ENCODE results near the gene ADARB1. TPM values are rescaled to one million over a fixed set of nuclear protein-coding genes. Genes with fewer than 3 reads are reported as not detected.

Gene ADARB1
- total RNA-seq, 2 experiments from 2014 or later, result 27.5 to 28.6 TPM

GRCh38 chr21:45260191-45260825 lies 185.9 kb downstream of the ADARB1 start:
- Histone ChIP-seq H3K36me3 (ENCODE audit: insufficient read depth, low read length) (peaks cover 22% of the 10 kb centered on the region), H3K4me3 (ENCODE audit: low read length) (no peak overlapping the region), H3K9me3 (ENCODE audit: control insufficient read depth in 1 of 2, insufficient read depth in 1 of 2, low read length in 2 of 2) (no peaks in the 10 kb centered on the region), H3K27me3 (ENCODE audit: control insufficient read depth in 1 of 2, insufficient read depth in 2 of 2, low read length in 2 of 2) (peaks cover 0 to 4% of the 10 kb centered on the region in 2 experiments), H3K4me1 (ENCODE audit: insufficient read depth, low read length) (peaks cover 31% of the 10 kb centered on the region), H3K27ac (ENCODE audit: low read depth in 1 of 2, low read length in 2 of 2) (no peak overlapping the region)
- ATAC-seq (ENCODE audit: poor library complexity) (no peak), DNase-seq (no peak)
- CTCF ChIA-PET, result no interaction called here
- intact Hi-C loops (cut with DNase I, micrococcal nuclease), result loop anchor here in 1 of 2 experiments (5.0 kb wide), 1 partner anchor 38 kb away; no protein-coding TSS in a partner anchor
- Mint-ChIP-seq H3K36me3 (ENCODE audit: low read depth) (peaks cover 19% of the 10 kb centered on the region), H3K9me3 (no peaks in the 10 kb centered on the region), H3K27ac (no peak overlapping the region), H3K4me3 (no peak overlapping the region), H3K4me1 (ENCODE audit: low read depth) (no peaks in the 10 kb centered on the region), H3K27me3 (no peaks in the 10 kb centered on the region)
- no peak for TF ChIP-seq CTCF (IDR thresholded peaks at IDR 0.05)
- POLR2A ChIA-PET, result no interaction called here

- Histone ChIP-seq H3K36me3 (ENCODE audit: insufficient read depth, low read length) (peaks cover 29% of the 10 kb centered on the region), H3K27ac (ENCODE audit: low read depth in 1 of 2, low read length in 2 of 2) (no peak overlapping the region), H3K4me1 (ENCODE audit: insufficient read depth, low read length) (peaks cover 31% of the 10 kb centered on the region), H3K27me3 (ENCODE audit: control insufficient read depth in 1 of 2, insufficient read depth in 2 of 2, low read length in 2 of 2) (peaks cover 0 to 3% of the 10 kb centered on the region in 2 experiments), H3K9me3 (ENCODE audit: control insufficient read depth in 1 of 2, insufficient read depth in 1 of 2, low read length in 2 of 2) (no peaks in the 10 kb centered on the region), H3K4me3 (ENCODE audit: low read length) (no peak overlapping the region)
- Mint-ChIP-seq H3K9me3 (no peaks in the 10 kb centered on the region), H3K27ac (no peak overlapping the region), H3K36me3 (ENCODE audit: low read depth) (peaks cover 26% of the 10 kb centered on the region), H3K4me3 (no peak overlapping the region), H3K4me1 (ENCODE audit: low read depth) (peaks cover 4% of the 10 kb centered on the region), H3K27me3 (no peaks in the 10 kb centered on the region)
- ChIA-PET CTCF (no interaction called here), POLR2A (no interaction called here)
- ATAC-seq (ENCODE audit: poor library complexity) (no peak), DNase-seq (no peak)
- intact Hi-C loops (cut with DNase I, micrococcal nuclease), result loop anchor here in 1 of 2 experiments (5.0 kb wide), 1 partner anchor 39 kb away; no protein-coding TSS in a partner anchor
- no peak for TF ChIP-seq CTCF (IDR thresholded peaks at IDR 0.05)
Measured at GRCh38 chr21:45261093-45261492, 186.7 kb downstream of the ADARB1 start.

DNA sequence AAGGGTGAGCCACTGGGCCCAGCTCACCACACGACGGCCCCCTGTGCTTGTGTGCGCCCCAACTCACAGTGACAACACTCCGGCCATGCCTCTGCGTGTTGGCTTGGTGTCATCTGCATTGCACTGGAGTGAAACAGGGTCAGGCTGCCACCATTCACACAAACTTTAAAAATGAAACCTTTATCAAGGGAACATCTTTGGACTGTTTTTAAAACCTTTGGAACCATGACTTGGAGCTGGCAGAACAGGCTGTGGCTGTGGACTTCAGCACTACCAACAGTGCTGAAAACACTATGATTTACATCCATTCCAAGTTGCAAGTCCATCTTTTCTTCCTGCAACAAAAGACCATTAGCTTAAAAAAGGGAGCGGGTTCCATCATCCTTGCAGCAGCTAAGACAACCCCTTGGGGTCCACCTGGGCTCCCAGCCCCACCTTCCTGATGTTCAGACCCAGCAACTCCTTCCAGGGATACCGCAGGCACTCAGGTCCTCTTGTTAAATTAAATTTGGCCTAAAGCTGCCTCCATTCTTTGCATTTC lies 187.7 kb downstream of the ADARB1 start:
- no peak for DNase-seq
- Histone ChIP-seq H3K4me3 (ENCODE audit: low read length) (no peak overlapping the region), H3K27me3 (ENCODE audit: control insufficient read depth in 1 of 2, insufficient read depth in 2 of 2, low read length in 2 of 2) (no peaks in the 10 kb centered on the region), H3K4me1 (ENCODE audit: insufficient read depth, low read length) (peaks cover 31% of the 10 kb centered on the region), H3K27ac (ENCODE audit: low read depth in 1 of 2, low read length in 2 of 2) (no peak overlapping the region), H3K9me3 (ENCODE audit: control insufficient read depth in 1 of 2, insufficient read depth in 1 of 2, low read length in 2 of 2) (no peaks in the 10 kb centered on the region), H3K36me3 (ENCODE audit: insufficient read depth, low read length) (peaks cover 33% of the 10 kb centered on the region)
- H3K4me1 Mint-ChIP-seq (ENCODE audit: low read depth), result peaks cover 14% of the 10 kb centered on the region
- POLR2A ChIA-PET, result interaction anchor here (0.7 kb wide), 2 partner anchors 10 to 26 kb away, joined by 3 to 4 read pairs; partner anchors contain the start of gene POFUT2
- TF ChIP-seq CTCF (IDR thresholded peaks at IDR 0.05), result no peak
- CTCF ChIA-PET, result no interaction called here
- ATAC-seq (ENCODE audit: poor library complexity), result no peak
- intact Hi-C loops (cut with DNase I, micrococcal nuclease), result loop anchor here in 1 of 2 experiments (5.0 kb wide), 1 partner anchor 40 kb away; no protein-coding TSS in a partner anchor
- no peak overlapping the region for H3K4me3 Mint-ChIP-seq
- H3K27me3 Mint-ChIP-seq, result no peaks in the 10 kb centered on the region
- peaks cover 36% of the 10 kb centered on the region for H3K36me3 Mint-ChIP-seq (ENCODE audit: low read depth)
- H3K27ac Mint-ChIP-seq, result no peak overlapping the region
- no peaks in the 10 kb centered on the region for H3K9me3 Mint-ChIP-seq

Data from CD4-positive, alpha-beta T cell (primary cell).